ENCODE results near the gene PITPNM2.

DNA sequence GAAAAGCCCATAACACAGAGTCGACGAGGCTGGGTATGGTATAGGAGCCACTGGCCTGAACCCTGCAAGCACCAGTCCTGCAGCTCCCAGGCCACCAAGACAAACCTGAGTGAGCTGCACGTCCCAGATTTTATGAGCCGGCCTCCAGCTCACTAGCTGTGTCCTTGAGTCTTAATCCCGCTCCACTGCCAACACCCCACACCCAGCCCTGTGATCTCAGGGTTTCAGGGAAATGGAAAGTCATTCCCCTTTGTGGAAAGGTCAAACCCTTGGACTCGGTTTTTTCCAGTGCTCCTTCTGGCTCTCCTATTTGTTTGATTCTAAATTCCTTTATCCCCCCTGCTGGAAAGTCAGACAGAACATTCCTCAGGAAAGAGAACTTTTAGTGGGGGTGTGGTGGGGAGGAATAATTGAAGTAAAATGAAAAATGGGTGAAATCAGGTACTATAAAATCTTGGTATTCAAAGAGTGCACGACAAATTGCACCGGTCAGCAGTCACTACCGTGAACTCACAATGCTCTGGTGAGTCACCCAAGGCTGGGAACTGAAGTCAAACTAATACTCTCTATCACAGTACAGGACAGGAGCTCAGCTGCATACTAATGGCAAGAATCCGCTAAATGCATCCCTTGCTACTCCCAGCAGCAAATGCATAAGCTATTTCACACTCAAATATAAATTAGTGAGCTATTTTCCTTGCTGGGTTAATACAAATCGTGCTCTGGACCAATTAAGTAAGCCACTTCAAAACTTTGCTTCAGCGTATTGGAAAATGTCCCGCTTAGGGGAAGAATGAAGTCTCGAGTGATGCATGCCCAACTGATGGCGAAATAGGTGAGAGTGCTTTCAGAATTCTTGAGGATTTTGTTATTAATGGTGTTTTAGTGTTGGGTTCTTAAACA lies 9.0 kb downstream of the PITPNM2 start:
- TF ChIP-seq, protein P1, sequence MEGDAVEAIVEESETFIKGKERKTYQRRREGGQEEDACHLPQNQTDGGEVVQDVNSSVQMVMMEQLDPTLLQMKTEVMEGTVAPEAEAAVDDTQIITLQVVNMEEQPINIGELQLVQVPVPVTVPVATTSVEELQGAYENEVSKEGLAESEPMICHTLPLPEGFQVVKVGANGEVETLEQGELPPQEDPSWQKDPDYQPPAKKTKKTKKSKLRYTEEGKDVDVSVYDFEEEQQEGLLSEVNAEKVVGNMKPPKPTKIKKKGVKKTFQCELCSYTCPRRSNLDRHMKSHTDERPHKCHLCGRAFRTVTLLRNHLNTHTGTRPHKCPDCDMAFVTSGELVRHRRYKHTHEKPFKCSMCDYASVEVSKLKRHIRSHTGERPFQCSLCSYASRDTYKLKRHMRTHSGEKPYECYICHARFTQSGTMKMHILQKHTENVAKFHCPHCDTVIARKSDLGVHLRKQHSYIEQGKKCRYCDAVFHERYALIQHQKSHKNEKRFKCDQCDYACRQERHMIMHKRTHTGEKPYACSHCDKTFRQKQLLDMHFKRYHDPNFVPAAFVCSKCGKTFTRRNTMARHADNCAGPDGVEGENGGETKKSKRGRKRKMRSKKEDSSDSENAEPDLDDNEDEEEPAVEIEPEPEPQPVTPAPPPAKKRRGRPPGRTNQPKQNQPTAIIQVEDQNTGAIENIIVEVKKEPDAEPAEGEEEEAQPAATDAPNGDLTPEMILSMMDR (IDR thresholded peaks at IDR 0.05) = no peak
- no peak for TF ChIP-seq EZH2 (IDR thresholded peaks at IDR 0.05)

Measured in neural progenitor cell (in vitro differentiated cells).